ENCODE measurements around the gene MED13L. TPM values are rescaled to one million over a fixed set of nuclear protein-coding genes. Genes with fewer than 3 reads are reported as not detected.

MED13L gene
- total RNA-seq, 2 experiments from 2014 or later = 39.5 to 41.8 TPM

DNA sequence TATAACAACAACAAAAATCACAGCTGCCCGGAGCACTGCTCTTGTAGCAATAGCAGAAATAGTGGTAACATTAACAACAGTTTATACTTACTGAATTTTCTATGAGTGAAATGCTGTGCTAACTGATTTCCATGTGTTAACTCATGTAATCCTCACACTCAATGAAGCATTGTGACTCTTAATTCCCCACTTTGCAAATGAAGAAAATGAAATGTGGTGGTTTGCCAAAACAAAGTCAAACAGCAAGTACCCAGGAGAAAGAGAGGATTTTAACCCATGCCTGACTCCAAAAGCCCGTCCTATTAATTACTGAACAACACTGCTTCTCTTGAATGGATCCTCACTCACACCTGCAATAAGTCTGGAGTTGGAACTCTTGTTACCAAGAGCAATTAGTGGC, 123.5 kb downstream of the MED13L start:
- H3K9me3 Mint-ChIP-seq = no peaks in the 10 kb centered on the region
- H3K4me1 Mint-ChIP-seq (ENCODE audit: low read depth) = peaks cover 64% of the 10 kb centered on the region
- H3K27me3 Mint-ChIP-seq = no peaks in the 10 kb centered on the region
- intact Hi-C loops (cut with micrococcal nuclease) = no loop called here
- POLR2A ChIA-PET = no interaction called here
- no peaks in the 10 kb centered on the region for H3K36me3 Mint-ChIP-seq (ENCODE audit: low read depth)
- ATAC-seq (no peak), DNase-seq (no peak)
- CTCF ChIA-PET = interaction anchor here (1.1 kb wide), 1 partner anchor 11 kb away, joined by 3 read pairs; no protein-coding TSS in a partner anchor
- TF ChIP-seq CTCF (IDR thresholded peaks at IDR 0.05) = no peak
- no peak overlapping the region for H3K27ac Mint-ChIP-seq
- no peak overlapping the region for H3K4me3 Mint-ChIP-seq

DNA sequence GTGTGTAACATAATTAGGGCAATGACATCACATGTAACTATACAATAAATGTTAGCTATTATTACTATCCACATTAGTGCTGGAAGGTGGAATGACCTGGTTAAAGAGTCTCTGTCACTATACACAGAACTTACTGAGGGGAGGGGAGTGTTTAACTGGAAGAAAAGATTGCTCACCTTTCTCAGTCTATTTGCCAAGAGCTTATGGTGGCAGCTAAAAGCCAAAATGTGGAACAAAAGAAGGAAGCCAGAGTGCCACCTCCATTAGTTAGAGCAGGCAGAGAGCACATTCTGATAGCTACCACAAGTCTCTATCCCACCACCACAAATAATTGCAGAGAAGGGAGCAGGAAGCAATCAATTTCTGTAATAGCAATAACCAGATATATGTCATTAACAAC, 124.4 kb downstream of the MED13L start:
- H3K4me1 Mint-ChIP-seq (ENCODE audit: low read depth) = peaks cover 63% of the 10 kb centered on the region
- ChIA-PET POLR2A (no interaction called here), CTCF (interaction anchor here (1.1 kb wide), 1 partner anchor 10 kb away, joined by 3 read pairs; no protein-coding TSS in a partner anchor)
- H3K36me3 Mint-ChIP-seq (ENCODE audit: low read depth) = no peaks in the 10 kb centered on the region
- intact Hi-C loops (cut with micrococcal nuclease) = no loop called here
- no peaks in the 10 kb centered on the region for H3K9me3 Mint-ChIP-seq
- no peak overlapping the region for H3K27ac Mint-ChIP-seq
- no peaks in the 10 kb centered on the region for H3K27me3 Mint-ChIP-seq
- ATAC-seq = peak; percentile 24
- DNase-seq = no peak
- TF ChIP-seq CTCF (IDR thresholded peaks at IDR 0.05) = no peak
- no peak overlapping the region for H3K4me3 Mint-ChIP-seq

- H3K4me3 Mint-ChIP-seq = no peak overlapping the region
Observed at GRCh38 chr12:116152268-116152667, 125.2 kb downstream of the MED13L start.

GRCh38 chr12:116150452-116150851, 127.0 kb downstream of the MED13L start:
- no peak for TF ChIP-seq CTCF (IDR thresholded peaks at IDR 0.05)
- H3K9me3 Mint-ChIP-seq = no peaks in the 10 kb centered on the region
- H3K4me1 Mint-ChIP-seq (ENCODE audit: low read depth) = peaks cover 51% of the 10 kb centered on the region
- H3K36me3 Mint-ChIP-seq (ENCODE audit: low read depth) = no peaks in the 10 kb centered on the region
- no peak overlapping the region for H3K27ac Mint-ChIP-seq
- CTCF ChIA-PET = interaction anchor here (1.2 kb wide), 1 partner anchor 9 kb away, joined by 7 read pairs; no protein-coding TSS in a partner anchor
- ATAC-seq = no peak
- DNase-seq = no peak
- no peaks in the 10 kb centered on the region for H3K27me3 Mint-ChIP-seq
- no peak overlapping the region for H3K4me3 Mint-ChIP-seq
- intact Hi-C loops (cut with micrococcal nuclease) = no loop called here
- POLR2A ChIA-PET = no interaction called here

More at GRCh38 chr12:116152268-116152667, 125.2 kb downstream of the MED13L start:
- ATAC-seq (peak; percentile 39), DNase-seq (peak; percentile 25)
- H3K4me1 Mint-ChIP-seq (ENCODE audit: low read depth) = peaks cover 54% of the 10 kb centered on the region
- intact Hi-C loops (cut with micrococcal nuclease) = no loop called here
- CTCF ChIA-PET = no interaction called here
- no peaks in the 10 kb centered on the region for H3K36me3 Mint-ChIP-seq (ENCODE audit: low read depth)
- no peak for TF ChIP-seq CTCF (IDR thresholded peaks at IDR 0.05)
- no peaks in the 10 kb centered on the region for H3K27me3 Mint-ChIP-seq
- no peak overlapping the region for H3K27ac Mint-ChIP-seq
- H3K9me3 Mint-ChIP-seq = no peaks in the 10 kb centered on the region
- POLR2A ChIA-PET = no interaction called here

DNA sequence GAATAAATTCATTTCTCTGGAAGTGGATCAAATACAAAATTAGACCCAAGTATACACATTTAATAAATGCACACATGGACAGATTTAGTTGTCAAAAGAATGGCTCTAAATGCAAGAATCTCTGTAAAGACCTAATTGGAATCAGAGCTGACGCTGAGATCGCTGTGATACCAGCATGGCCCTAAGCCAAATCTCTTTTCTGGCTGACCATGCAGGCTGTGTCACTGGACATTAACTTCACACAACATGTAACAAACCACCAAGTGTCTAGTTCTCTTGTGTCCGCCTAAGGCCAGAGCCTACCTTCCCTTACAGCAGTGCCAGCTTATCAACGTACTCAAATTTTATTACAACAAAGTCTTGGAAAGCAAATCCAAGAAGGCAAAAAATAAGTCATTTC, 127.5 kb downstream of the MED13L start:
- intact Hi-C loops (cut with micrococcal nuclease) = no loop called here
- ATAC-seq (no peak), DNase-seq (no peak)
- CTCF ChIA-PET = interaction anchor here (1.2 kb wide), 1 partner anchor 9 kb away, joined by 7 read pairs; no protein-coding TSS in a partner anchor
- POLR2A ChIA-PET = no interaction called here
- Mint-ChIP-seq H3K4me1 (ENCODE audit: low read depth) (peaks cover 55% of the 10 kb centered on the region), H3K9me3 (no peaks in the 10 kb centered on the region), H3K4me3 (no peak overlapping the region), H3K36me3 (ENCODE audit: low read depth) (no peaks in the 10 kb centered on the region), H3K27ac (no peak overlapping the region), H3K27me3 (no peaks in the 10 kb centered on the region)
- no peak for TF ChIP-seq CTCF (IDR thresholded peaks at IDR 0.05)

Data from activated CD8-positive, alpha-beta T cell treated with anti-CD3 and anti-CD28 coated beads for 36 hours (primary cell).